K562 (cell line): ENCODE measurements around the gene DNASE1L3. TPM values are rescaled to one million over a fixed set of nuclear protein-coding genes. Genes with fewer than 3 reads are reported as not detected.

ENCODE experiments used
- C11orf30 ChIP-seq: fragments of 450-650 bp; IDR thresholded peaks from 2 replicates; pipeline ENCODE4 v1.6.1; 2016; ENCODE audit warnings: low read depth, mild to moderate bottlenecking
- ELF1 ChIP-seq: fragments of 200-800 bp; sonication (Bioruptor generic); IDR thresholded peaks from 2 replicates; pipeline ENCODE4 v1.6.1; 2016; ENCODE audit warnings: missing genetic modification characterization, missing compliant biosample characterization
- ERF ChIP-seq: fragments of 450-650 bp; formaldehyde crosslinking; IDR thresholded peaks from 2 replicates; pipeline ENCODE4 v1.4.0; 2020; ENCODE audit warnings: mild to moderate bottlenecking, mixed read lengths
- GTF2F1 ChIP-seq: IDR thresholded peaks from 2 replicates; pipeline ENCODE4 v1.6.1; 2011; ENCODE audit warnings: low read depth, low read length, improper control_type of control experiment
- IFI16 ChIP-seq: fragments of 250-450 bp; sonication (Bioruptor Pico); IDR thresholded peaks from 2 replicates; pipeline ENCODE4 v2.1.2; 2022; ENCODE audit warnings: mild to moderate bottlenecking, inconsistent platforms
- PTTG1 ChIP-seq: fragments of 450-650 bp; IDR thresholded peaks from 2 replicates; pipeline ENCODE4 v1.6.1; 2016; ENCODE audit warnings: low read depth, mild to moderate bottlenecking, missing genetic modification characterization, missing compliant biosample characterization
- polyA plus RNA-seq, 8 experiments: library from polyadenylated mRNA; depleted of rRNA in 4 of 8; stranded (reverse) in 5 of 8; unstranded in 3 of 8; fragments of >200 nt; fragmentation: Nextera tagmentation in 2 of 8; fragmentation: Illumina TruSeq in 1 of 8; extraction: Ambion mirVana in 2 of 8; extraction: Trizol in 1 of 8; gene quantifications; 2 replicates each; pipeline versions ENCODE4 v1.2.1 to v1.2.3, GENCODE V29; 2011 to 2014; ENCODE audit warnings: inconsistent platforms in 1 of 8, missing spikeins in 1 of 8
- total RNA-seq, 7 experiments: library from RNA; depleted of rRNA in 6 of 7; stranded (reverse); fragments of >200 nt in 6 of 7; fragmentation: Illumina TruSeq in 2 of 7; extraction: Trizol in 2 of 7; gene quantifications; 2 replicates each; pipeline versions ENCODE4 v1.2.1 to v1.2.3, GENCODE V29; 2011 to 2021; ENCODE audit warnings: low replicate concordance in 1 of 7
- TF ChIP-seq, protein P1 (sequence below), 2 experiments: fragments of 450-650 bp; IDR thresholded peaks; 2 replicates each; pipeline ENCODE4 v1.6.1; 2016; ENCODE audit warnings: mild to moderate bottlenecking in 2 of 2, borderline replicate concordance in 1 of 2, low read depth in 1 of 2, moderate library complexity in 1 of 2
- TF ChIP-seq, protein P2 (sequence below): conservative IDR thresholded peaks from 2 replicates; pipeline ENCODE4 v1.6.1; 2011; ENCODE audit warnings: low read depth, mild to moderate bottlenecking, low read length; ENCODE audit not compliant: control insufficient read depth
- TF ChIP-seq, protein P3 (sequence below), 2 experiments: fragments of 450-650 bp; IDR thresholded peaks; 2 replicates each; pipeline ENCODE4 v1.6.1; 2018; ENCODE audit warnings: mild to moderate bottlenecking in 2 of 2, low read depth in 1 of 2; ENCODE audit not compliant: partially characterized antibody in 2 of 2
- TF ChIP-seq, protein P4 (sequence below): sonication (generic); IDR thresholded peaks from 2 replicates; pipeline ENCODE4 v1.6.1; 2016

Gene DNASE1L3
- total and polyA plus RNA-seq, 9 of the 15 experiments (the other 6 are each of a cell fraction or from before 2014, with no cell fraction given) = 0.06 TPM; not detected in 8

DNA sequence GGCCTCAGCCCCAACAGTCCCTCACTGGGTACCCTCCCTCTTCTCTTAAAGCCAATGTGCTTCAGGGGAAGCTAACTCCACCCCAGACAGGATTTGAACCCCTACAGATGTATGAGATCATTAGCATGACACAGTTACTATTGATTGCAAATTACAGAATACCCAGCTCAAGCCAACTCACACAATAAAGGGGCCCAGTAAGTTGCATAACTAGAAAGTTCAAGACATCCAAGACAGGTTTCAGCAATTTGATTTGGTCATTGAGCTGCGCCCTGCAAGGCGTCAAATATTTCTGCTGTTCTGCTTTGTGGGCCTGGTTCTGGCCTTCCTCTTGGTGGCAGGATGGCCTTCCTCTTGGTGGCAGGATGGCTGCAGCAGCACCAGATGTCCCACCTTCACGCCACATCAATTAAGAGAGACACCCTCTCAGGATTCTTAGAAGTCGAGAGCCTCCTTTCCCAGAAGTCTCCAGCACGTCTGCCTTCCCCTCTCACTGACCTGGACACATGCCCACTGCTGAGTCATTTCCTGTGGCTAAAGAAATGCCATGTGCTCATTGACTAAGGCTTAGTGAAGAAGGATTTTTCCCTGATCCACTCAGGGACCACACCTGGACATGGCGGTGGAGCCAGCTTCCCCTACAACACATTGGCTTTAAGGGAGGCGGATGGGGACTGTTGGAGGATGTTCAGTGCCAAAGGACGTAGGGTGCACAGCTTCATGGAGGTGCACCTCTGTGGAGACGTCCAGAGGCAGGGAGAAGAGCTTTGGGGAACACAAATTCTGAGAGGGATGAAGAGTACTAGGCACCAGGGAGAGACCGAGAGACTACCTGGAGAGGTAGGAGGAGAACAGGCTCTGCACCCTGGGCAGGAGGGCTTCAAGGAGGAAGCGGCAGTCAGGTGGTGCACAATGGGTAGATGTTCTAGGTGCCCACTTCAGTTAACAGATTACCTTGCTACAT is 49.1 kb downstream of the DNASE1L3 start (continued):
- TF ChIP-seq, protein P1, sequence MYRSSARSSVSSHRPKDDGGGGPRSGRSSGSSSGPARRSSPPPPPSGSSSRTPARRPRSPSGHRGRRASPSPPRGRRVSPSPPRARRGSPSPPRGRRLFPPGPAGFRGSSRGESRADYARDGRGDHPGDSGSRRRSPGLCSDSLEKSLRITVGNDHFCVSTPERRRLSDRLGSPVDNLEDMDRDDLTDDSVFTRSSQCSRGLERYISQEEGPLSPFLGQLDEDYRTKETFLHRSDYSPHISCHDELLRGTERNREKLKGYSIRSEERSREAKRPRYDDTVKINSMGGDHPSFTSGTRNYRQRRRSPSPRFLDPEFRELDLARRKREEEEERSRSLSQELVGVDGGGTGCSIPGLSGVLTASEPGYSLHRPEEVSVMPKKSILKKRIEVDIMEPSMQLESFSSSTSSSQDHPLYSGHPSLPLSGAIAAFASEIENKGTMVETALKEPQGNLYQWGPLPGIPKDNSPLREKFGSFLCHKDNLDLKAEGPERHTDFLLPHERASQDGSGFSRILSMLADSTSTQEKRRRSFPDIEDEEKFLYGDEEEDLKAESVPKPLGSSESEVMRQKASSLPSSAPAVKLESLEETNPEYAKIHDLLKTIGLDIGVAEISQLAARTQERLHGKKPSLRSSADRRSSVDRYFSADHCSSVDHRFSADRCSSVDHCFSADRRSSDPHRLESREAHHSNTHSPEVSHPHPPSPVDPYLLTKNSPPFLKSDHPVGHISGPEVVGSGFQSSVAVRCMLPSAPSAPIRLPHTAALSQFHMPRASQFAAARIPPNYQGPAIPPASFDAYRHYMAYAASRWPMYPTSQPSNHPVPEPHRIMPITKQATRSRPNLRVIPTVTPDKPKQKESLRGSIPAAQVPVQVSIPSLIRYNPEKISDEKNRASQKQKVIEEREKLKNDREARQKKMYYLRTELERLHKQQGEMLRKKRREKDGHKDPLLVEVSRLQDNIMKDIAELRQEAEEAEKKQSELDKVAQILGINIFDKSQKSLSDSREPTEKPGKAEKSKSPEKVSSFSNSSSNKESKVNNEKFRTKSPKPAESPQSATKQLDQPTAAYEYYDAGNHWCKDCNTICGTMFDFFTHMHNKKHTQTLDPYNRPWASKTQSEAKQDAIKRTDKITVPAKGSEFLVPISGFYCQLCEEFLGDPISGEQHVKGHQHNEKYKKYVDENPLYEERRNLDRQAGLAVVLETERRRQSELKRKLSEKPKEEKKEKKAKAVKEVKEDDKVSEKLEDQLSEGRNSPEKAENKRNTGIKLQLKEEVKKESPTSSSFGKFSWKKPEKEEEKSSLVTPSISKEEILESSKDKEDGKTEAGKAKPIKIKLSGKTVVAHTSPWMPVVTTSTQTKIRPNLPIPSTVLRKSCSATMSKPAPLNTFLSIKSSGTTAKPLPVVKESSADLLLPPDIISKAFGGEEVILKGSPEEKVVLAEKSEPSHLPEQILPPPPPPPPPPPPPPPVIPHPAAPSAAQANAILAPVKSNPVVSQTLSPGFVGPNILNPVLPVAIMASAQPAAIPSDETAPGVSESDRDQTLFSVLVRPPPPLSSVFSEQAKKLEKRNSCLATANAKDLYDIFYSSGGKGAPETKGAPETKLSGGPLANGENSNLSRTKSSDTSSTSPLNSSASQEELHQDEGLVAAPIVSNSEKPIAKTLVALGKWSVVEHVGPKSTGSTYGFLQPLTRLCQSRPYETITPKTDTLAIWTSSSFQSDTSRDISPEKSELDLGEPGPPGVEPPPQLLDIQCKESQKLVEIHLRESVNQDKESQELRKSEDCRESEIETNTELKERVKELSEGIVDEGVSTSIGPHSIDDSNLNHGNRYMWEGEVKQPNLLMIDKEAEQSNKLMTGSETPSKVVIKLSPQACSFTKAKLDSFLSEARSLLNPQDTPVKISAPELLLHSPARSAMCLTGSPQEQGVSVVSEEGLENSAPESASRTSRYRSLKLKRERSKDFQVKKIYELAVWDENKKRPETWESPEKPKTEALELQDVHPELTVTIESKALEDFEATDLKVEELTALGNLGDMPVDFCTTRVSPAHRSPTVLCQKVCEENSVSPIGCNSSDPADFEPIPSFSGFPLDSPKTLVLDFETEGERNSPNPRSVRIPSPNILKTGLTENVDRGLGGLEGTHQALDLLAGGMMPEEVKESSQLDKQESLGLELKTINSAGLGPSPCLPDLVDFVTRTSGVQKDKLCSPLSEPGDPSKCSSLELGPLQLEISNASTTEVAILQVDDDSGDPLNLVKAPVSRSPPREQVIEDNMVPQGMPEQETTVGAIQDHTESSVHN (IDR thresholded peaks at IDR 0.05; ENCODE audit: borderline replicate concordance in 1 of 2, low read depth in 1 of 2) = no peak
- TF ChIP-seq C11orf30 = peak; percentile 81
- TF ChIP-seq, protein P2, sequence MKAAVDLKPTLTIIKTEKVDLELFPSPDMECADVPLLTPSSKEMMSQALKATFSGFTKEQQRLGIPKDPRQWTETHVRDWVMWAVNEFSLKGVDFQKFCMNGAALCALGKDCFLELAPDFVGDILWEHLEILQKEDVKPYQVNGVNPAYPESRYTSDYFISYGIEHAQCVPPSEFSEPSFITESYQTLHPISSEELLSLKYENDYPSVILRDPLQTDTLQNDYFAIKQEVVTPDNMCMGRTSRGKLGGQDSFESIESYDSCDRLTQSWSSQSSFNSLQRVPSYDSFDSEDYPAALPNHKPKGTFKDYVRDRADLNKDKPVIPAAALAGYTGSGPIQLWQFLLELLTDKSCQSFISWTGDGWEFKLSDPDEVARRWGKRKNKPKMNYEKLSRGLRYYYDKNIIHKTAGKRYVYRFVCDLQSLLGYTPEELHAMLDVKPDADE = peak; percentile 30; the same call in 1 of the 2 replicates
- TF ChIP-seq IFI16 (CRISPR knock-in tag) = no peak
- TF ChIP-seq, protein P3, sequence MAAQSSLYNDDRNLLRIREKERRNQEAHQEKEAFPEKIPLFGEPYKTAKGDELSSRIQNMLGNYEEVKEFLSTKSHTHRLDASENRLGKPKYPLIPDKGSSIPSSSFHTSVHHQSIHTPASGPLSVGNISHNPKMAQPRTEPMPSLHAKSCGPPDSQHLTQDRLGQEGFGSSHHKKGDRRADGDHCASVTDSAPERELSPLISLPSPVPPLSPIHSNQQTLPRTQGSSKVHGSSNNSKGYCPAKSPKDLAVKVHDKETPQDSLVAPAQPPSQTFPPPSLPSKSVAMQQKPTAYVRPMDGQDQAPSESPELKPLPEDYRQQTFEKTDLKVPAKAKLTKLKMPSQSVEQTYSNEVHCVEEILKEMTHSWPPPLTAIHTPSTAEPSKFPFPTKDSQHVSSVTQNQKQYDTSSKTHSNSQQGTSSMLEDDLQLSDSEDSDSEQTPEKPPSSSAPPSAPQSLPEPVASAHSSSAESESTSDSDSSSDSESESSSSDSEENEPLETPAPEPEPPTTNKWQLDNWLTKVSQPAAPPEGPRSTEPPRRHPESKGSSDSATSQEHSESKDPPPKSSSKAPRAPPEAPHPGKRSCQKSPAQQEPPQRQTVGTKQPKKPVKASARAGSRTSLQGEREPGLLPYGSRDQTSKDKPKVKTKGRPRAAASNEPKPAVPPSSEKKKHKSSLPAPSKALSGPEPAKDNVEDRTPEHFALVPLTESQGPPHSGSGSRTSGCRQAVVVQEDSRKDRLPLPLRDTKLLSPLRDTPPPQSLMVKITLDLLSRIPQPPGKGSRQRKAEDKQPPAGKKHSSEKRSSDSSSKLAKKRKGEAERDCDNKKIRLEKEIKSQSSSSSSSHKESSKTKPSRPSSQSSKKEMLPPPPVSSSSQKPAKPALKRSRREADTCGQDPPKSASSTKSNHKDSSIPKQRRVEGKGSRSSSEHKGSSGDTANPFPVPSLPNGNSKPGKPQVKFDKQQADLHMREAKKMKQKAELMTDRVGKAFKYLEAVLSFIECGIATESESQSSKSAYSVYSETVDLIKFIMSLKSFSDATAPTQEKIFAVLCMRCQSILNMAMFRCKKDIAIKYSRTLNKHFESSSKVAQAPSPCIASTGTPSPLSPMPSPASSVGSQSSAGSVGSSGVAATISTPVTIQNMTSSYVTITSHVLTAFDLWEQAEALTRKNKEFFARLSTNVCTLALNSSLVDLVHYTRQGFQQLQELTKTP (IDR thresholded peaks at IDR 0.05; ENCODE audit: low read depth in 1 of 2, partially characterized antibody in 2 of 2) = no peak
- TF ChIP-seq, protein P4, sequence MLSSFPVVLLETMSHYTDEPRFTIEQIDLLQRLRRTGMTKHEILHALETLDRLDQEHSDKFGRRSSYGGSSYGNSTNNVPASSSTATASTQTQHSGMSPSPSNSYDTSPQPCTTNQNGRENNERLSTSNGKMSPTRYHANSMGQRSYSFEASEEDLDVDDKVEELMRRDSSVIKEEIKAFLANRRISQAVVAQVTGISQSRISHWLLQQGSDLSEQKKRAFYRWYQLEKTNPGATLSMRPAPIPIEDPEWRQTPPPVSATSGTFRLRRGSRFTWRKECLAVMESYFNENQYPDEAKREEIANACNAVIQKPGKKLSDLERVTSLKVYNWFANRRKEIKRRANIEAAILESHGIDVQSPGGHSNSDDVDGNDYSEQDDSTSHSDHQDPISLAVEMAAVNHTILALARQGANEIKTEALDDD = no peak
- no peak for TF ChIP-seq PTTG1
- no peak for TF ChIP-seq ERF (CRISPR knock-in tag)
- TF ChIP-seq GTF2F1 = no peak
- TF ChIP-seq ELF1 = no peak
